ENCODE results near the gene SLC25A29.

Gene SLC25A29

GRCh38 chr14:100330007-100330344 lies 23.7 kb upstream of the SLC25A29 start:
- Histone ChIP-seq H3K9ac (ENCODE audit: low read depth, low read length) (no peak overlapping the region), H3K9me3 (ENCODE audit: insufficient read depth, low read depth, low read length) (no peaks in the 10 kb centered on the region), H3K4me1 (ENCODE audit: insufficient read depth, low read length) (no peaks in the 10 kb centered on the region), H3K36me3 (ENCODE audit: insufficient read depth, low read length) (peaks cover 17% of the 10 kb centered on the region), H3K27ac (ENCODE audit: low read depth, low read length) (no peak overlapping the region), H3K4me3 (ENCODE audit: low read length) (no peak overlapping the region), H3K27me3 (ENCODE audit: insufficient read depth, low read length) (no peaks in the 10 kb centered on the region)
- WGBS, result 91% methylated on average over 11 of the region's 11 CpGs

GRCh38 chr14:100329233-100330006 lies 23.2 kb upstream of the SLC25A29 start:
- H3K4me3 ChIP-seq (ENCODE audit: low read length), result no peak overlapping the region
- no peaks in the 10 kb centered on the region for H3K4me1 ChIP-seq (ENCODE audit: insufficient read depth, low read length)
- 87% methylated on average over 36 of the region's 36 CpGs for WGBS
- no peaks in the 10 kb centered on the region for H3K9me3 ChIP-seq (ENCODE audit: insufficient read depth, low read depth, low read length)
- no peak overlapping the region for H3K9ac ChIP-seq (ENCODE audit: low read depth, low read length)
- no peaks in the 10 kb centered on the region for H3K27me3 ChIP-seq (ENCODE audit: insufficient read depth, low read length)
- H3K27ac ChIP-seq (ENCODE audit: low read depth, low read length), result no peak overlapping the region
- peaks cover 11% of the 10 kb centered on the region for H3K36me3 ChIP-seq (ENCODE audit: insufficient read depth, low read length)

- H3K4me3 ChIP-seq (ENCODE audit: low read length), result no peak overlapping the region
- H3K9ac ChIP-seq (ENCODE audit: low read depth, low read length), result no peak overlapping the region
- H3K27me3 ChIP-seq (ENCODE audit: insufficient read depth, low read length), result no peaks in the 10 kb centered on the region
- H3K36me3 ChIP-seq (ENCODE audit: insufficient read depth, low read length), result peaks cover 4% of the 10 kb centered on the region
- no peak overlapping the region for H3K27ac ChIP-seq (ENCODE audit: low read depth, low read length)
- no peaks in the 10 kb centered on the region for H3K9me3 ChIP-seq (ENCODE audit: insufficient read depth, low read depth, low read length)
- H3K4me1 ChIP-seq (ENCODE audit: insufficient read depth, low read length), result no peaks in the 10 kb centered on the region
- 93% methylated on average over 32 of the region's 32 CpGs for WGBS
Observed at GRCh38 chr14:100328495-100329163, 22.4 kb upstream of the SLC25A29 start.

DNA sequence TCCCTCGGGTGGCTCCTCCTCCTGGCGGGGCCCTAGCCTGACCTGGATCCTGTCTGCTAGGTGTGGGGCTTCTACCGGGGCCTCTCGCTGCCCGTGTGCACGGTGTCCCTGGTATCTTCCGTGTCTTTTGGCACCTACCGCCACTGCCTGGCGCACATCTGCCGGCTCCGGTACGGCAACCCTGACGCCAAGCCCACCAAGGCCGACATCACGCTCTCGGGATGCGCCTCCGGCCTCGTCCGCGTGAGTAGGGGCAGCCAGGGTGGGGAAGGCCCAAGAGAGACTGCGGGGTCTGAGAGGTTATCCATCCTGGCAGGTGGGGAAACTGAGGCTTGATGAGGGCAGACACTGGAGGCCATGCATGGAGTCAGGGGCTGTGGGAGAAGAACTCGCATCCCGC lies 20.9 kb upstream of the SLC25A29 start:
- no peak overlapping the region for H3K9ac ChIP-seq (ENCODE audit: low read depth, low read length)
- H3K4me1 ChIP-seq (ENCODE audit: insufficient read depth, low read length), result no peaks in the 10 kb centered on the region
- H3K4me3 ChIP-seq (ENCODE audit: low read length), result no peak overlapping the region
- 95% methylated on average over 24 of the region's 24 CpGs for WGBS
- H3K27me3 ChIP-seq (ENCODE audit: insufficient read depth, low read length), result no peaks in the 10 kb centered on the region
- H3K27ac ChIP-seq (ENCODE audit: low read depth, low read length), result no peak overlapping the region
- H3K9me3 ChIP-seq (ENCODE audit: insufficient read depth, low read depth, low read length), result no peaks in the 10 kb centered on the region
- H3K36me3 ChIP-seq (ENCODE audit: insufficient read depth, low read length), result no peaks in the 10 kb centered on the region

DNA sequence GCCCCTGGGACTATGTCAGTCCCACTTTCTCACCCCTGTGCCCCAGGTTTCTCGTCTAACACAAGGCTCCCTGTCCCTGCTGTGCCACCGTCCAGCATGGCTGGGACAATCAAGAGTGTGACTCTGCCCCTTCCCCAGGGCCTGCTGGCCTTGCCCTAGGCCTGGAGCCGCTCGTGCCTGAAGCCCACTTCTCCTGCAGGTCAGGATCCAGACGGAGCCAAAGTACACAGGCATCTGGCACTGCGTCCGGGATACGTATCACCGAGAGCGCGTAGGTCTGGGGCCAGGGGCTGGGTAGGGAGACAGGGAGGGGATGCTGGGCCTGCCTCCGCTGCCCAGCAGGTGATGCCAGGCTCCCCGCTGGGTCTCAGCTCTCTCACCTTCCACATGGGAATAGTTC lies 19.7 kb upstream of the SLC25A29 start:
- no peaks in the 10 kb centered on the region for H3K27me3 ChIP-seq (ENCODE audit: insufficient read depth, low read length)
- no peak overlapping the region for H3K9ac ChIP-seq (ENCODE audit: low read depth, low read length)
- no peaks in the 10 kb centered on the region for H3K9me3 ChIP-seq (ENCODE audit: insufficient read depth, low read depth, low read length)
- 95% methylated on average over 13 of the region's 13 CpGs for WGBS
- no peaks in the 10 kb centered on the region for H3K36me3 ChIP-seq (ENCODE audit: insufficient read depth, low read length)
- H3K27ac ChIP-seq (ENCODE audit: low read depth, low read length), result no peak overlapping the region
- no peaks in the 10 kb centered on the region for H3K4me1 ChIP-seq (ENCODE audit: insufficient read depth, low read length)
- no peak overlapping the region for H3K4me3 ChIP-seq (ENCODE audit: low read length)

GRCh38 chr14:100325231-100325632 lies 19.0 kb upstream of the SLC25A29 start:
- Histone ChIP-seq H3K4me3 (ENCODE audit: low read length) (no peak overlapping the region), H3K36me3 (ENCODE audit: insufficient read depth, low read length) (no peaks in the 10 kb centered on the region), H3K9ac (ENCODE audit: low read depth, low read length) (no peak overlapping the region), H3K27ac (ENCODE audit: low read depth, low read length) (no peak overlapping the region), H3K27me3 (ENCODE audit: insufficient read depth, low read length) (no peaks in the 10 kb centered on the region), H3K4me1 (ENCODE audit: insufficient read depth, low read length) (no peaks in the 10 kb centered on the region), H3K9me3 (ENCODE audit: insufficient read depth, low read depth, low read length) (no peaks in the 10 kb centered on the region)
- WGBS, result 90% methylated on average over 17 of the region's 17 CpGs

DNA sequence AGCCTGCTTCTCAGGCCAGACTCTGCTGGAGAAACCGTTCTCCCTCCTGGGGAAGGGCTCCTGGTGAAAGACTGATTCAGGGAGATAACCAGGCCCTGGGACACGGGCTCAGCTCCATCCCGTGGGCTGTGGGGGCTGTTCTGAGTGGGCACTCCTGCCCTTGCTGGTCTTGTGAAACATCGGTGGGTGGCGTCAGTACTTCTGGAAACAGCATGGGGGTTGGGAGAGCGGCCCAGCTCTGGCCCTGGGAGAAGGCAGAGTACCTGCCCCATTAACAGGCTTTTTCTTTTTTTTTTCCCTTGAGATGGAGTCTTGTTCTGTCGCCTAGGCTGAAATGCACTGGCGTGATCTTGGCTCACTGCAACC lies 17.7 kb upstream of the SLC25A29 start:
- Histone ChIP-seq H3K9ac (ENCODE audit: low read depth, low read length) (no peak overlapping the region), H3K27ac (ENCODE audit: low read depth, low read length) (no peak overlapping the region), H3K4me1 (ENCODE audit: insufficient read depth, low read length) (no peaks in the 10 kb centered on the region), H3K36me3 (ENCODE audit: insufficient read depth, low read length) (no peaks in the 10 kb centered on the region), H3K9me3 (ENCODE audit: insufficient read depth, low read depth, low read length) (no peaks in the 10 kb centered on the region), H3K27me3 (ENCODE audit: insufficient read depth, low read length) (no peaks in the 10 kb centered on the region), H3K4me3 (ENCODE audit: low read length) (no peak overlapping the region)
- WGBS, result 90% methylated on average over 8 of the region's 8 CpGs

GRCh38 chr14:100323121-100323941 lies 17.1 kb upstream of the SLC25A29 start, which contains the start of gene SLC25A47:
Gene SLC25A47, plus strand, starts transcription at chr14:100323339. Its CDS starts 76 bp downstream, at chr14:100323415.
- H3K4me1 ChIP-seq (ENCODE audit: insufficient read depth, low read length), result no peaks in the 10 kb centered on the region
- 92% methylated on average over 16 of the region's 16 CpGs for WGBS
- no peak within 1 kb of the TSS for H3K27ac ChIP-seq (ENCODE audit: low read depth, low read length)
- no peak within 1 kb of the TSS for H3K4me3 ChIP-seq (ENCODE audit: low read length)
- no peak within 1 kb of the TSS for H3K9ac ChIP-seq (ENCODE audit: low read depth, low read length)
- no peaks in the 10 kb centered on the region for H3K9me3 ChIP-seq (ENCODE audit: insufficient read depth, low read depth, low read length)
- no peaks in the 10 kb centered on the region for H3K27me3 ChIP-seq (ENCODE audit: insufficient read depth, low read length)
- H3K36me3 ChIP-seq (ENCODE audit: insufficient read depth, low read length), result no peaks in the 10 kb centered on the region

- Histone ChIP-seq H3K27ac (ENCODE audit: low read depth, low read length) (no peak overlapping the region), H3K9me3 (ENCODE audit: insufficient read depth, low read depth, low read length) (no peaks in the 10 kb centered on the region), H3K4me1 (ENCODE audit: insufficient read depth, low read length) (peaks cover 4% of the 10 kb centered on the region; the same call in 1 of the 2 replicates), H3K27me3 (ENCODE audit: insufficient read depth, low read length) (no peaks in the 10 kb centered on the region), H3K9ac (ENCODE audit: low read depth, low read length) (no peak overlapping the region), H3K4me3 (ENCODE audit: low read length) (no peak overlapping the region), H3K36me3 (ENCODE audit: insufficient read depth, low read length) (no peaks in the 10 kb centered on the region)
- WGBS, result 92% methylated on average over 15 of the region's 15 CpGs
Observed at GRCh38 chr14:100322138-100322957, 16.1 kb upstream of the SLC25A29 start.

GRCh38 chr14:100321473-100322137 lies 15.4 kb upstream of the SLC25A29 start:
- 90% methylated on average over 9 of the region's 9 CpGs for WGBS
- H3K9ac ChIP-seq (ENCODE audit: low read depth, low read length), result no peak overlapping the region

More at GRCh38 chr14:100321473-100322137, 15.4 kb upstream of the SLC25A29 start:
- Histone ChIP-seq H3K4me3 (ENCODE audit: low read length) (no peak overlapping the region), H3K27me3 (ENCODE audit: insufficient read depth, low read length) (no peaks in the 10 kb centered on the region), H3K27ac (ENCODE audit: low read depth, low read length) (no peak overlapping the region), H3K4me1 (ENCODE audit: insufficient read depth, low read length) (peaks cover 4% of the 10 kb centered on the region; the same call in 1 of the 2 replicates), H3K36me3 (ENCODE audit: insufficient read depth, low read length) (no peaks in the 10 kb centered on the region), H3K9me3 (ENCODE audit: insufficient read depth, low read depth, low read length) (no peaks in the 10 kb centered on the region)

Measured in HUES64 (cell line).